Measurements from ENCODE around the gene INSRR. TPM values are rescaled to one million over a fixed set of nuclear protein-coding genes. Genes with fewer than 3 reads are reported as not detected.
A peak's percentile ranks its signal among the peaks of the same experiment; 100 is the strongest.

INSRR gene
- total RNA-seq, 1 experiment from 2014 or later, result 0.11 TPM

DNA sequence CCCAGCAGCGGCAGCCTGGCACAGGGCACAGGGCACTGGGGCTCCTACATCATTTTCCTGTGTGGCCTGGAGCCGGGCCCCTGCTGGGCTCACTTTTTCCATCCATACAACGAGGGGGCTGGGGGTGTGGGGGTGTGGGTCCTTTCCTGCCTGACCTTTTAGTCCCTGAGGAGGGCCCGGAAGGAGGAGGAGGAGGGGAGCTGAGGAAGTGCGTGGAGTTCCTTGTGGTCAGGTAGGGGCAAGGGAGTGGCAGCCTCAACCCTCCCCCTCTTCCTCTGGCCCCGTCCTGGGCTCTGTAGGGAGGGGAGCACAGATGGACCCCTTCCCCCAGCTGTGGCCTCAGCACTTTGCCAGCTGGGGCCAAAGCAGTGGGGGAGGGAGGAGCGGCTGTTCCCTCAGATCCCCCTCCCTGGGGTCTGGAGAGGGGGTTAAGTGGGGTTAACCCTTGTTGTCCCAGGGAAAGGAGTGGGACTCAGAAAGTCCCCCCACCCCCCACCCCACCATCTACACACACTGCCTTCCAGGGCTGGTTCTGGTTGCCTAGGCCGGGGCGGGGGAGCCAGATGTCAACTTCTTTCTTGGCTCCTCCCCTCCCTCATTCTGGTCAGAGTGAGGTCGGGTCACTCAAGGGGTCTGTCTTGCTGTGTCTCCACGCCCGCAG lies 7.5 kb upstream of the INSRR start:
- DNase-seq (ENCODE audit: low spot score) (no peak), ATAC-seq (peak; percentile 46)
- H3K27me3 Mint-ChIP-seq (ENCODE audit: low read depth), result peaks cover 62% of the 10 kb centered on the region
- H3K36me3 Mint-ChIP-seq, result no peaks in the 10 kb centered on the region
- H3K9me3 Mint-ChIP-seq, result no peaks in the 10 kb centered on the region
- ChIA-PET CTCF (interaction anchor here (1.0 to 9.9 kb wide), 3 partner anchors 22 to 140 kb away, joined by 3 to 211 read pairs (median 5); partner anchors contain the start of gene PEAR1), POLR2A (no interaction called here)
- H3K4me3 Mint-ChIP-seq, result no peak overlapping the region
- TF ChIP-seq TEAD1 (CRISPR knock-in tag; IDR thresholded peaks at IDR 0.05) (no peak), CDX4 (CRISPR knock-in tag; IDR thresholded peaks at IDR 0.05; ENCODE audit: borderline replicate concordance) (no peak), FOXK1 (CRISPR knock-in tag; IDR thresholded peaks at IDR 0.05) (no peak), SMAD4 (CRISPR knock-in tag; IDR thresholded peaks at IDR 0.05) (no peak), GABPB1 (CRISPR knock-in tag; IDR thresholded peaks at IDR 0.05) (no peak), MLX (CRISPR knock-in tag; IDR thresholded peaks at IDR 0.05) (no peak), ATF2 (CRISPR knock-in tag; IDR thresholded peaks at IDR 0.05; ENCODE audit: borderline replicate concordance, low read depth) (no peak), ZSCAN18 (CRISPR knock-in tag; IDR thresholded peaks at IDR 0.05) (no peak), ZNF416 (CRISPR knock-in tag; IDR thresholded peaks at IDR 0.05) (no peak), CREM (CRISPR knock-in tag; IDR thresholded peaks at IDR 0.05) (no peak), NR3C1 (CRISPR knock-in tag; conservative IDR thresholded peaks at IDR 0.05; ENCODE audit: low read depth) (no peak), NR1H2 (CRISPR knock-in tag; IDR thresholded peaks at IDR 0.05) (no peak), ZNF232 (CRISPR knock-in tag; IDR thresholded peaks at IDR 0.05) (no peak), FOXP1 (CRISPR knock-in tag; IDR thresholded peaks at IDR 0.05; ENCODE audit: borderline replicate concordance) (no peak), ERG (CRISPR knock-in tag; IDR thresholded peaks at IDR 0.05) (no peak)
- TF ChIP-seq, protein P1, sequence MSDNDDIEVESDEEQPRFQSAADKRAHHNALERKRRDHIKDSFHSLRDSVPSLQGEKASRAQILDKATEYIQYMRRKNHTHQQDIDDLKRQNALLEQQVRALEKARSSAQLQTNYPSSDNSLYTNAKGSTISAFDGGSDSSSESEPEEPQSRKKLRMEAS (CRISPR knock-in tag; IDR thresholded peaks at IDR 0.05), result no peak
- H3K27ac Mint-ChIP-seq, result no peak overlapping the region
- H3K4me1 Mint-ChIP-seq, result peaks cover 17% of the 10 kb centered on the region

DNA sequence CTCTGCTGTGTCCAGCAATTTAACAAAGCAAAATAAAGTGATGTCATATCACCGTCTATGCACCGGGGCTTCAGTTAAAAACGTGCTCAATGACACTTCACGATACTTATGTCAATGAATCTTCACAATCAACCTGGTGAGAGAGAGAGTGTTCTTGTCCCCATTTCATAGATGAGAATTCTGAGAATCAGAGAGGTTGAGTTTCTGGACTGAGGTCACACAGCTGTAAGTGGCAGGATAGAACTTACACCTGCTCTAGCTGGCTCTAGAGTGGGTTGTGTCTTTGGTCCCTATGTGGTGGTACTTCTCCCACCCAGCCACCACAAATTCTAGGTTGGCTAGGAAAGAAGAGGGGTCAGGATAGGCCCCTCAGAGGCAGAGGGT lies 6.9 kb upstream of the INSRR start:
- ChIA-PET CTCF (interaction anchor here (1.0 to 9.9 kb wide), 3 partner anchors 23 to 140 kb away, joined by 3 to 211 read pairs (median 5); partner anchors contain the start of gene PEAR1), POLR2A (no interaction called here)
- H3K9me3 Mint-ChIP-seq, result no peaks in the 10 kb centered on the region
- no peak for DNase-seq (ENCODE audit: low spot score)
- H3K4me3 Mint-ChIP-seq, result no peak overlapping the region
- H3K36me3 Mint-ChIP-seq, result no peaks in the 10 kb centered on the region
- no peak for ATAC-seq
- peaks cover 66% of the 10 kb centered on the region for H3K27me3 Mint-ChIP-seq (ENCODE audit: low read depth)
- no peak overlapping the region for H3K27ac Mint-ChIP-seq
- H3K4me1 Mint-ChIP-seq, result peaks cover 17% of the 10 kb centered on the region
- TF ChIP-seq IRF2 (CRISPR knock-in tag; IDR thresholded peaks at IDR 0.05; ENCODE audit: borderline replicate concordance, low read depth), result no peak
- no peak for TF ChIP-seq GRHL2 (CRISPR knock-in tag; IDR thresholded peaks at IDR 0.05; ENCODE audit: insufficient replicate concordance, severe bottlenecking)
- TF ChIP-seq KAT7 (CRISPR knock-in tag; IDR thresholded peaks at IDR 0.05; ENCODE audit: borderline replicate concordance), result no peak
- TF ChIP-seq ZNF423 (CRISPR knock-in tag; IDR thresholded peaks at IDR 0.05), result no peak
- no peak for TF ChIP-seq CTCF (IDR thresholded peaks at IDR 0.05)
- TF ChIP-seq MXD4 (CRISPR knock-in tag; IDR thresholded peaks at IDR 0.05; ENCODE audit: borderline replicate concordance), result no peak
- no peak for TF ChIP-seq ZNF671 (CRISPR knock-in tag; IDR thresholded peaks at IDR 0.05)
- TF ChIP-seq ZNF281 (CRISPR knock-in tag; IDR thresholded peaks at IDR 0.05), result no peak
